ENCODE data around the gene NFILZ.

DNA sequence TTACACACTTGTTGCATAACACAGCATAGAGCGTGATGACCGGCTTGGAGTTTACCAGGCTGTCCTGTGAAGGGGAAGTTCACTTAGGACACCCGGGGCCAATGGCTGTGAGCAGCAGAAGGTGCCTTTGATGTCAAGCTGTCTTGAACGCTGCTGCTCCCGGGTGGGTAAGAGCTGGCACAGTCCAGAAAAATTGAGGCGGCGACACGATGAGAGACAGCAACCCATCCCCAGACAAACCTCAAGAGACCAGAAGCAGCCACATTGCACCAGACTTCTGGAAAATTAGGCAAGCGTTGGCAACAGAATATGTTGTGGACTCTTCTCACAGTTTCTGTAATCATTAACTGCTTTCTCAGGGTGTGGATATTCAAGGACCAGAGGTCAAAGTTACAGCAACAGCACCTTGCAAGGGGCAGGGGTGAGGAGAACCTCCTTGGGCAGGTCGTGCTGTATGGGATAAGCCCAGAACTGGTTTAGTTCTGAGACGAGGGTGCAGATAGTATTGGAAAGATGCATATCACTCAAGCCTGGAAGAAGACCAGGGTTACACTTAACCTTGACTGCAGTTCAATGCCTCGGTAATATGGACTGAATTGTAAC lies 10.1 kb downstream of the NFILZ start:
- TF ChIP-seq CTCF (conservative IDR thresholded peaks at IDR 0.05) (no peak), ZFX (IDR thresholded peaks at IDR 0.05) (no peak)

Data from C4-2B (cell line).